Peyer's patch (tissue), 4 donors: Measurements from ENCODE around the gene NDUFA5.

Experiments
- CTCF ChIP-seq, 6 experiments: fragments of 450-650 bp in 4 of 6; fragments of 200-600 bp in 2 of 6; sonication (generic) in 1 of 6; IDR thresholded peaks; one replicate each; pipeline ENCODE4 v1.5.1; 2017 to 2019; ENCODE audit warnings: antibody characterized with exemption in 6 of 6, mild to moderate bottlenecking in 3 of 6, moderate library complexity in 1 of 6
- POLR2A ChIP-seq, 2 donors: fragments of 450-650 bp; IDR thresholded peaks; one replicate each; pipeline ENCODE4 v1.5.1; 2017; ENCODE audit warnings: antibody characterized with exemption in 2 of 2, mild to moderate bottlenecking in 2 of 2, moderate library complexity in 2 of 2

GRCh38 chr7:123522066-123522465, 35.6 kb downstream of the NDUFA5 start:
- TF ChIP-seq CTCF (IDR thresholded peaks at IDR 0.05): no peak
- TF ChIP-seq POLR2A (IDR thresholded peaks at IDR 0.05): no peak
